Testis (tissue), 3 donors: Measurements from ENCODE around the gene CMPK1. TPM values are rescaled to one million over a fixed set of nuclear protein-coding genes. Genes with fewer than 3 reads are reported as not detected.

Experiments used
- DNase-seq: peaks from one replicate; pipeline ENCODE4 v3.0.0-alpha.2; 2019
- H3K27ac ChIP-seq, 2 donors: fragments of 200-600 bp; sonication (generic); one replicate each; pipeline ENCODE4 v1.5.1; 2019
- H3K27me3 ChIP-seq: fragments of 200-600 bp; sonication (generic); one replicate; pipeline ENCODE4 v1.5.1; 2019
- H3K36me3 ChIP-seq: fragments of 200-600 bp; sonication (generic); one replicate; pipeline ENCODE4 v1.5.1; 2017; ENCODE audit warnings: low read depth; ENCODE audit errors: missing control alignments
- H3K4me1 ChIP-seq: fragments of 200-600 bp; sonication (generic); one replicate; pipeline ENCODE4 v1.5.1; 2019
- H3K4me3 ChIP-seq, 2 donors: fragments of 200-600 bp; sonication (generic); one replicate each; pipeline ENCODE4 v1.5.1; 2017 to 2019
- H3K9me3 ChIP-seq: fragments of 200-600 bp; sonication (generic); one replicate; pipeline ENCODE4 v1.5.1; 2017
- CTCF ChIP-seq, 3 experiments: fragments of 450-650 bp in 2 of 3; fragments of 200-600 bp in 1 of 3; sonication (generic) in 1 of 3; IDR thresholded peaks; one replicate each; pipeline ENCODE4 v1.5.1; 2016 to 2019; ENCODE audit warnings: antibody characterized with exemption in 3 of 3, mild to moderate bottlenecking in 2 of 3, moderate library complexity in 1 of 3
- POLR2A ChIP-seq: fragments of 450-650 bp; IDR thresholded peaks from one replicate; pipeline ENCODE4 v1.6.1; 2017; ENCODE audit warnings: antibody characterized with exemption, mild to moderate bottlenecking, moderate library complexity
- WGBS, 2 donors: methylation state at CpG; one replicate each; pipeline ENCODE4 v1.1.5; 2018; 5-methylcytosine and 5-hydroxymethylcytosine counted together
- intact Hi-C: fragments of 100-400 bp; cut with DNase I; formaldehyde crosslinking; loops from one replicate; pipeline ENCODE4 v1.15.1; 2023; ENCODE audit warnings: low total_unique reads
- polyA plus RNA-seq: library from polyadenylated mRNA; stranded (reverse); fragments of 350-450 nt; fragmentation: Illumina TruSeq; extraction: RNeasy Lipid Tissue Mini Kit (QIAGEN cat#74804); gene quantifications from one replicate; pipeline ENCODE4 v1.2.3, GENCODE V29; 2014; ENCODE audit warnings: low read depth, low replicate concordance; ENCODE audit not compliant: insufficient read depth
- total RNA-seq, 2 donors: library from RNA; depleted of rRNA; stranded (reverse); fragments of >200 nt; gene quantifications; one replicate each; pipeline ENCODE4 v1.2.3, GENCODE V29; 2016

The CMPK1 gene
- total and polyA plus RNA-seq, 3 donors from 2014 or later = 35.1 to 37.0 (median 36.1) TPM

- no peaks in the 10 kb centered on the region for H3K9me3 ChIP-seq
- no peak overlapping the region for H3K4me3 ChIP-seq
- intact Hi-C loops = loop anchor here (10.0 kb wide), 1 partner anchor 228 kb away; no protein-coding TSS in a partner anchor
- no peaks in the 10 kb centered on the region for H3K4me1 ChIP-seq
- H3K36me3 ChIP-seq = no peaks in the 10 kb centered on the region
- no peak for DNase-seq
- WGBS, 2 donors = 89 to 94% methylated on average over 7 to 13 of the region's 14 CpGs
- TF ChIP-seq POLR2A (no peak), CTCF (IDR thresholded peaks at IDR 0.05) (no peak)
- no peak overlapping the region for H3K27ac ChIP-seq
- no peaks in the 10 kb centered on the region for H3K27me3 ChIP-seq
Observed at GRCh38 chr1:47412437-47412836, 78.8 kb downstream of the CMPK1 start.

- no peak for DNase-seq
- peak within 1 kb of the TSS; percentile 31 to 34 for H3K4me3 ChIP-seq
- 21 to 29% methylated on average over 12 to 21 of the region's 21 CpGs for WGBS, 2 donors
- TF ChIP-seq CTCF (IDR thresholded peaks at IDR 0.05) = no peak
- TF ChIP-seq POLR2A = no peak
- no peak within 1 kb of the TSS for H3K27ac ChIP-seq
- no peaks in the 10 kb centered on the region for H3K27me3 ChIP-seq
- H3K36me3 ChIP-seq = no peaks in the 10 kb centered on the region
- no peaks in the 10 kb centered on the region for H3K4me1 ChIP-seq
- intact Hi-C loops = loop anchor here (10.0 kb wide), 1 partner anchor 231 kb away; no protein-coding TSS in a partner anchor
- no peaks in the 10 kb centered on the region for H3K9me3 ChIP-seq
Observed at GRCh38 chr1:47415728-47416318, 82.2 kb downstream of the CMPK1 start, which contains the start of gene FOXE3. Gene FOXE3, plus strand, starts transcription at chr1:47416285. Its CDS starts 31 bp downstream, at chr1:47416316.

- Histone ChIP-seq H3K27me3 (no peaks in the 10 kb centered on the region), H3K27ac (no peak overlapping the region), H3K36me3 (no peaks in the 10 kb centered on the region), H3K9me3 (no peaks in the 10 kb centered on the region), H3K4me1 (no peaks in the 10 kb centered on the region), H3K4me3 (peak overlapping the region; percentile 31 to 34)
- 1% methylated on average over 42 to 89 of the region's 134 CpGs for WGBS, 2 donors
- intact Hi-C loops = loop anchor here (10.0 kb wide), 1 partner anchor 232 kb away; no protein-coding TSS in a partner anchor
- DNase-seq = no peak
- TF ChIP-seq CTCF (IDR thresholded peaks at IDR 0.05) = no peak
- TF ChIP-seq POLR2A = no peak
Observed at GRCh38 chr1:47416319-47417169, 83.0 kb downstream of the CMPK1 start.

- H3K27me3 ChIP-seq = no peaks in the 10 kb centered on the region
- intact Hi-C loops = loop anchor here (10.0 kb wide), 1 partner anchor 233 kb away; no protein-coding TSS in a partner anchor
- H3K27ac ChIP-seq = no peak overlapping the region
- no peaks in the 10 kb centered on the region for H3K4me1 ChIP-seq
- no peaks in the 10 kb centered on the region for H3K9me3 ChIP-seq
- no peak for DNase-seq
- H3K4me3 ChIP-seq = peak overlapping the region; percentile 31 to 34
- TF ChIP-seq CTCF (IDR thresholded peaks at IDR 0.05) (no peak), POLR2A (no peak)
- H3K36me3 ChIP-seq = no peaks in the 10 kb centered on the region
- WGBS, 2 donors = 27 to 34% methylated on average over 14 to 29 of the region's 39 CpGs
Observed at GRCh38 chr1:47417170-47418044, 83.8 kb downstream of the CMPK1 start.
